Kidney (tissue), 14 donors: ENCODE measurements around the gene SOX13. TPM values are rescaled to one million over a fixed set of nuclear protein-coding genes. Genes with fewer than 3 reads are reported as not detected.
A peak's percentile ranks its signal among the peaks of the same experiment; 100 is the strongest.
"Not testable (repeated sequence)": the region's sequence is repeated elsewhere in the genome, so short reads cannot be mapped to it uniquely, and the experiment has no call there.

Source experiments
- DNase-seq, 5 donors: peaks; one replicate each; pipeline ENCODE4 v3.0.0-alpha.2; 2013 to 2020
- FAIRE-seq: peaks from 2 replicates; lab custom pipeline; 2012; peaks lifted over from hg19 to GRCh38; lab: Jason Lieb, UNC
- H3K27ac ChIP-seq, 2 donors: one replicate each; pipeline ENCODE4 v1.7.0; 2013; ENCODE audit warnings: low read depth in 2 of 2, low read length in 2 of 2, inconsistent platforms in 1 of 2
- H3K27me3 ChIP-seq: one replicate; pipeline ENCODE4 v1.7.1; 2013; ENCODE audit warnings: low read length, inconsistent platforms; ENCODE audit not compliant: control insufficient read depth, insufficient read depth
- H3K36me3 ChIP-seq, 3 donors: one replicate each; pipeline versions ENCODE4 v1.7.0 to v1.7.1; 2013; ENCODE audit warnings: low read length in 3 of 3, control low read depth in 1 of 3, inconsistent platforms in 1 of 3; ENCODE audit not compliant: insufficient read depth in 3 of 3, control insufficient read depth in 2 of 3
- H3K4me1 ChIP-seq, 3 donors: one replicate each; pipeline versions ENCODE4 v1.7.0 to v1.7.1; 2013; ENCODE audit warnings: low read length in 3 of 3, inconsistent platforms in 1 of 3, low read depth in 1 of 3; ENCODE audit not compliant: control insufficient read depth in 2 of 3, insufficient read depth in 2 of 3
- H3K4me3 ChIP-seq, 3 donors: one replicate each; pipeline versions ENCODE4 v1.7.0 to v1.8.1; 2013; ENCODE audit warnings: low read length in 3 of 3, control low read depth in 1 of 3, inconsistent platforms in 1 of 3
- H3K9ac ChIP-seq, 3 donors: one replicate each; pipeline versions ENCODE4 v1.7.0 to v1.7.1; 2013; ENCODE audit warnings: low read length in 3 of 3, control low read depth in 1 of 3, inconsistent platforms in 1 of 3
- H3K9me3 ChIP-seq, 3 donors: one replicate each; pipeline versions ENCODE4 v1.7.0 to v1.7.1; 2013; ENCODE audit warnings: low read length in 3 of 3, control low read depth in 1 of 3, inconsistent platforms in 1 of 3; ENCODE audit not compliant: control insufficient read depth in 2 of 3, insufficient read depth in 1 of 3
- CTCF ChIP-seq: IDR thresholded peaks from 3 replicates; pipeline ENCODE4 v1.5.1; 2012; ENCODE audit warnings: mild to moderate bottlenecking, moderate library complexity, borderline replicate concordance; ENCODE audit not compliant: insufficient read depth; ENCODE audit errors: extremely low read depth
- intact Hi-C: fragments of 100-400 bp; cut with DNase I; formaldehyde crosslinking; loops from one replicate; pipeline ENCODE4 v1.11.1; 2022
- polyA plus RNA-seq: library from polyadenylated mRNA; stranded (reverse); fragments of 350-450 nt; fragmentation: Illumina TruSeq; extraction: RNeasy Lipid Tissue Mini Kit (QIAGEN cat#74804); gene quantifications from one replicate; pipeline ENCODE4 v1.2.3, GENCODE V29; 2014; ENCODE audit warnings: low read depth, low replicate concordance; ENCODE audit not compliant: insufficient read depth
- total RNA-seq: library from RNA; stranded (reverse); fragmentation: NEBNext Ultra II Directional; extraction: Animal tissue kit (Norgen Biotek cat#: 25700); gene quantifications from one replicate; pipeline ENCODE4 v1.2.1, GENCODE V29; 2021
- donor health status: control.
- donor health status: control.
- donor health status: control.
- donor health status: control.
- donor health status: control.
- donor health status: DM: yes; HTN: yes; CAD: no.
- donor health status: Normal renal cell carcinoma (clear cell type).

Gene SOX13
- total and polyA plus RNA-seq, 2 donors from 2014 or later: 23.9 to 55.2 TPM

- TF ChIP-seq CTCF: no peak
- intact Hi-C loops: no loop called here
- no peaks in the 10 kb centered on the region for H3K9me3 ChIP-seq
- H3K9ac ChIP-seq: peak overlapping the region in 1 of 3 donors; percentile 78
- no peaks in the 10 kb centered on the region for H3K27me3 ChIP-seq
- peak overlapping the region in 1 of 3 donors; percentile 26 for H3K4me3 ChIP-seq
- FAIRE-seq (no peak), DNase-seq (peak in 3 of 5 donors; percentile 68 to 90 (median 87))
- no peaks in the 10 kb centered on the region for H3K36me3 ChIP-seq
- peak overlapping the region; percentile 38 to 71 for H3K27ac ChIP-seq
- H3K4me1 ChIP-seq: peaks cover 8 to 73% (median 73%) of the 10 kb centered on the region in 3 donors
These were observed 16.3 kb downstream of the SOX13 start for GRCh38 chr1:204089044-204089751.

- Histone ChIP-seq H3K4me3 (peak overlapping the region in 1 of 3 donors; percentile 4), H3K27ac (peak overlapping the region in 1 of 2 donors; percentile 38), H3K9ac (peak overlapping the region in 1 of 3 donors; percentile 21), H3K4me1 (peaks cover 8 to 75% (median 74%) of the 10 kb centered on the region in 3 donors)
- H3K9me3 ChIP-seq, H3K36me3 ChIP-seq, DNase-seq, FAIRE-seq, intact Hi-C loops, H3K27me3 ChIP-seq: not testable (repeated sequence)
These were observed 17.2 kb downstream of the SOX13 start for GRCh38 chr1:204090132-204090531.

DNA sequence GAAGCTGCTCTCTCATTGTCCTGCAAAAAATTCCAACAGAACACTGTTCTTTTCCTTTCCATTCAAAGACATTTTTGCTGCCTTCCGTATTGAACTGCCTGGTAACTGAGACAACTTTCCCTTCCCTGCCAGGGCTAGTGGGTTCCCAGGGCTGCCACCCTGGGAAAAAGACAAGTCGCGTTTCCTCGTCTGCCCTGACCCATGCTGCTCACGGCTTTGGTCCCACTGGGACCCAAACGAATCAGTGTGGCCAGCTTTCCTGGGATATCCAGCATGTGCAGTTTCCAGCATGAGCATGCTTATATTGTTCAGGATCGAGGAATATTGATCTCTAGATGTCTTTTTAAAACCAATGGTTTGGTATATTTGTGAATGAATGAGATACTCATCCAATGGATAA, 18.2 kb downstream of the SOX13 start:
- Histone ChIP-seq H3K4me1 (peaks cover 8 to 79% (median 71%) of the 10 kb centered on the region in 3 donors), H3K9me3 (no peaks in the 10 kb centered on the region), H3K9ac (no peak overlapping the region), H3K27ac (no peak overlapping the region), H3K36me3 (no peaks in the 10 kb centered on the region), H3K4me3 (peak overlapping the region in 1 of 3 donors; percentile 3), H3K27me3 (no peaks in the 10 kb centered on the region)
- TF ChIP-seq CTCF: no peak
- intact Hi-C loops: no loop called here
- DNase-seq (no peak), FAIRE-seq (no peak)

DNA sequence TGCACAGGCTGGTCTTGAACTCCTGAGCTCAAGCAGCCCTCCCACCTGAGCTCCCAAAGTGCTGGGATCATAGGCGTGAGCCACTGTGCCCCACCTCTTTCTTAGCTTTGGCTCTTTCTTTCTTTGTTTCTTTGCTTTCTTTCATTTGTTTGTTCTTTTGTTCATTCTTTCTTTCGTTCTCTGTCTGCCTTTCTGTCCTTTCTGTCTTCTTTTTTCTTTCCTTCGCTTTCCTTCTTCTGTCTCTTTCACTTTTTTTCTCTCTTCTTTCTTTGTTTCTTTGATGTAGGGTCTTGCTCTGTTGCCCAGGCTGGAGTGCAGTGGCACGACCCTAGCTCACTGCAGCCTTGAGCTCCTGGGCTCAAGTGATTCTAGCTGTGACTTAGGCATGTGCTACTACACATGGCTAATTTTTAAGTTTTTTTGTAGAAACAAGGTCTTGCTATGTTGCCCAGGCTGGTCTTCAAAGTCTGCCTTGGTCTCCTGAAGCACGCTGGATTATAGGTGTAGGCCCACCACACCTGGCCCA, 18.9 kb downstream of the SOX13 start:
- no peak for FAIRE-seq
- TF ChIP-seq CTCF: no peak
- intact Hi-C loops: no loop called here
- H3K4me3 ChIP-seq: no peak overlapping the region
- no peak for DNase-seq
- no peaks in the 10 kb centered on the region for H3K9me3 ChIP-seq
- no peak overlapping the region for H3K27ac ChIP-seq
- H3K9ac ChIP-seq: no peak overlapping the region
- no peaks in the 10 kb centered on the region for H3K36me3 ChIP-seq
- H3K4me1 ChIP-seq: peaks cover 8 to 75% (median 67%) of the 10 kb centered on the region in 3 donors
- H3K27me3 ChIP-seq: no peaks in the 10 kb centered on the region
